Measurements from ENCODE around the gene ASIC4. TPM values are rescaled to one million over a fixed set of nuclear protein-coding genes. Genes with fewer than 3 reads are reported as not detected.

Gene ASIC4, protein sequence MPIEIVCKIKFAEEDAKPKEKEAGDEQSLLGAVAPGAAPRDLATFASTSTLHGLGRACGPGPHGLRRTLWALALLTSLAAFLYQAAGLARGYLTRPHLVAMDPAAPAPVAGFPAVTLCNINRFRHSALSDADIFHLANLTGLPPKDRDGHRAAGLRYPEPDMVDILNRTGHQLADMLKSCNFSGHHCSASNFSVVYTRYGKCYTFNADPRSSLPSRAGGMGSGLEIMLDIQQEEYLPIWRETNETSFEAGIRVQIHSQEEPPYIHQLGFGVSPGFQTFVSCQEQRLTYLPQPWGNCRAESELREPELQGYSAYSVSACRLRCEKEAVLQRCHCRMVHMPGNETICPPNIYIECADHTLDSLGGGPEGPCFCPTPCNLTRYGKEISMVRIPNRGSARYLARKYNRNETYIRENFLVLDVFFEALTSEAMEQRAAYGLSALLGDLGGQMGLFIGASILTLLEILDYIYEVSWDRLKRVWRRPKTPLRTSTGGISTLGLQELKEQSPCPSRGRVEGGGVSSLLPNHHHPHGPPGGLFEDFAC
- not detected in 2 replicates for total RNA-seq

DNA sequence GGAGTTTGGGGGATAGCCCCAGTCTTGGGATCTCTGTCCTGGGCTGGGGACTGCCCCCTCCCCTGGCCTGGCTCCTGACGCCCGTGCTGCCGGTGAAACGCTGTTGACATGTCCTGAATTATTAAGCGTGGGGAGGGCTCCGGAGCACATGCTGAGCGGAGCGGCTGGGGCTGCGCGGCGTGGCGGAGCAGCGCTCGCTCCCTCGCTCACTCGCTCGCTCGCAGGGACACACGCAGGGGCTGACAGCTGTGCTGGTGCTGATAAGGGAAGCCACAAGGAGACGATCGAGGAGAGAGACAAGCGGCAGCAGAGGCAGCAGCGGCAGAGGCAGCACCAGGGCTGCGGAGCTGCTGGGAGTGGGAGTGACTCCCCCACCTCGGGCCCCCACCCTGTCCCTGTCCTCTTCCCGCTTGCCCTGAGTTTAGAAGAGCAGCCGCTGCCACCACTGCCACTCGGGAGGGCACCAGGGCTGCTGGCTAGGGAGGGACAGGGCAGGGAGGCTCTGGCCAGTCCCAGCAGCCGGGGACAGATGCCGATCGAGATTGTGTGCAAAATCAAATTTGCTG lies at the start of gene ASIC4:
Gene ASIC4 (plus strand): TSS at position 287 of the 566 bp plus-strand sequence. CDS start 243 bp downstream, at position 530.
- H3K4me3 ChIP-seq (ENCODE audit: low read depth, low read length) = no peak within 1 kb of the TSS
- no peak for DNase-seq (ENCODE audit: low read depth)
- H3K27me3 ChIP-seq (ENCODE audit: control insufficient read depth, insufficient read depth, low read length) = peaks cover 84% of the 10 kb centered on the region
- H3K36me3 ChIP-seq (ENCODE audit: control insufficient read depth, insufficient read depth, low read length) = no peaks in the 10 kb centered on the region
- TF ChIP-seq, protein P1, sequence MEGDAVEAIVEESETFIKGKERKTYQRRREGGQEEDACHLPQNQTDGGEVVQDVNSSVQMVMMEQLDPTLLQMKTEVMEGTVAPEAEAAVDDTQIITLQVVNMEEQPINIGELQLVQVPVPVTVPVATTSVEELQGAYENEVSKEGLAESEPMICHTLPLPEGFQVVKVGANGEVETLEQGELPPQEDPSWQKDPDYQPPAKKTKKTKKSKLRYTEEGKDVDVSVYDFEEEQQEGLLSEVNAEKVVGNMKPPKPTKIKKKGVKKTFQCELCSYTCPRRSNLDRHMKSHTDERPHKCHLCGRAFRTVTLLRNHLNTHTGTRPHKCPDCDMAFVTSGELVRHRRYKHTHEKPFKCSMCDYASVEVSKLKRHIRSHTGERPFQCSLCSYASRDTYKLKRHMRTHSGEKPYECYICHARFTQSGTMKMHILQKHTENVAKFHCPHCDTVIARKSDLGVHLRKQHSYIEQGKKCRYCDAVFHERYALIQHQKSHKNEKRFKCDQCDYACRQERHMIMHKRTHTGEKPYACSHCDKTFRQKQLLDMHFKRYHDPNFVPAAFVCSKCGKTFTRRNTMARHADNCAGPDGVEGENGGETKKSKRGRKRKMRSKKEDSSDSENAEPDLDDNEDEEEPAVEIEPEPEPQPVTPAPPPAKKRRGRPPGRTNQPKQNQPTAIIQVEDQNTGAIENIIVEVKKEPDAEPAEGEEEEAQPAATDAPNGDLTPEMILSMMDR (IDR thresholded peaks at IDR 0.05; ENCODE audit: insufficient read depth, low read length, poor library complexity, severe bottlenecking) = no peak

DNA sequence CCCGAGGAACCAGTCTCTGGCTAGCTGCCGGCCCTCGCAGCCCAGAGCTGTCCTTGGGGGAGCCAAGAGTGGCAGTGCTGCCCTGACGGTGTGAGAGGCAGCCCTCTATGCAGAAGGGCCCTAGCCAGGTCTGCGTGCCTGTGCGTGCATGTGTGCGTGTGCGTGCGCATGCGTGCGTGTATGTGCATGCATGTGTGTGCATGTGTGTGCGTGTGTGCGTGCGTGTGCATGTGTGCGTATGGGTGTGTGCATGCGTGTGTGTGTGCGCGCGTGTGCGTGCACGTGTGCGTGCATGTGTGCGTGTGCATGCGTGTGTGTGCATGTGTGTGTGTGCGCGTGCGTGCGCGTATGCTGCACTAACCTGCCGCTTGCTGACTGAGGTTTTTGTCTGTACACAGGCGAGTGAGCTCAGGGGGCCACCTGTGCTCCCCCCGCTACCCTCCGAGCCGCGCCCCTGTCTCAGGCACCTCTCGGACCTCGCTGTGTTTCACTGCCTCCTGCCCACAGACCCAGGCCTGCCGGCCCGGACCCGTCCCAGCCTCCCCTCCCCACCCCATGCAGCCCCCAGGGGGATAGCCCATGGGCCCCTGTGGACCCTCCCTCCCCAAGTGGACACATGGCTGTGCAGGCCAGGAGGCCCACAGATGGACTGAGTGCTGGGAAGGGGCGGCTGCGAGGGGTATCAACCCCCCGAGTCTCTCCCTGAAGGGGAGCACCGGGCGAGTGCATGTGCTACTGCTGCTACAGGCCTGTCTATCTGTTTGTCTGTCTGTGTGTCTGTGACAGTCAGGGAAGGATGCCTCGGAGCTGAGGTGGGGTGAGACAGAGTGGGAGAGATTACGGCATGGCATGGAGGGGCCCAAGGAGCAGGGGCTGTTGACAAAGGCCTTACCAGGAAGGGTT lies 48.4 kb upstream of the ASIC4 start:
- Histone ChIP-seq H3K27me3 (ENCODE audit: control insufficient read depth, insufficient read depth, low read length) (no peaks in the 10 kb centered on the region), H3K36me3 (ENCODE audit: control insufficient read depth, insufficient read depth, low read length) (peaks cover 5% of the 10 kb centered on the region), H3K4me3 (ENCODE audit: low read depth, low read length) (no peak overlapping the region)
- no peak for DNase-seq (ENCODE audit: low read depth)
- TF ChIP-seq, protein P1 (IDR thresholded peaks at IDR 0.05; ENCODE audit: insufficient read depth, low read length, poor library complexity, severe bottlenecking) = no peak

DNA sequence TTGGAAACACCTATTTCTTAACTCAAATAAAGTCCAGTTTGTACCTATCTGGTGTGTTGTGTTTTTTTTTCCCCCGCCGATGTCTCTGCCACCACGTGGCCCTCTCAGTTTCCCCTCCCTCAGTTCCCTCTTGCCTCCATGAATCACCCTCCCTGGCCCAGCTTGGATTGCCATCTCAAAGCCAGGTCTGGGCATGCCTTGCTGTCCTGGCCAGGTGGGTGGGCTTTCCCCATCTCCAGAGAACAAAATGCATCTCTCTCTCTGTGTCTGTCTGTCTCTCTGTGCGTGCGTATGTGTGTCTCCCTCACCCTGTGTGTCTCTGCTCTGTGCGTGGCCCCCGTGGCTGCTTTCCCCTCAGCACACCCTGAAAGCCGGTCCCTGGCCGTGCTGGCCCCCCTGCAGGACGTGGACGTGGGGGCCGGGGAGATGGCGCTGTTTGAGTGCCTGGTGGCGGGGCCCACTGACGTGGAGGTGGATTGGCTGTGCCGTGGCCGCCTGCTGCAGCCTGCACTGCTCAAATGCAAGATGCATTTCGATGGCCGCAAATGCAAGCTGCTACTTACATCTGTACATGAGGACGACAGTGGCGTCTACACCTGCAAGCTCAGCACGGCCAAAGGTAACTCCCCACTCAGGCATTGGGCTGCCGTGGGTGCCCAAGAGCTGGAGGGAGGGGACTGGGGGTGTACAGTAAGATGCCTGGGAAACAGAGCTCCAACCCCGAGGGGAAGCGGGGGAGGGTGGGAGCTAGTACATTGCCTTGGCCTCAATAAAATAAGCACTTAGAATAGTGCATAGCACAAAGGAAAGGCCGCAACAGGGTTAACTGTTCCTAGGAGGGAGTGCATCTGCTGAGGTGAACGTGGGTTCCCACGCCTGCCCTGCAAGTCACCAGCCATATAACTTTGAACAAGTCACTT lies 47.2 kb upstream of the ASIC4 start:
- peaks cover 5% of the 10 kb centered on the region for H3K36me3 ChIP-seq (ENCODE audit: control insufficient read depth, insufficient read depth, low read length)
- DNase-seq (ENCODE audit: low read depth) = no peak
- TF ChIP-seq, protein P1 (IDR thresholded peaks at IDR 0.05; ENCODE audit: insufficient read depth, low read length, poor library complexity, severe bottlenecking) = no peak
- H3K27me3 ChIP-seq (ENCODE audit: control insufficient read depth, insufficient read depth, low read length) = no peaks in the 10 kb centered on the region
- no peak overlapping the region for H3K4me3 ChIP-seq (ENCODE audit: low read depth, low read length)

DNA sequence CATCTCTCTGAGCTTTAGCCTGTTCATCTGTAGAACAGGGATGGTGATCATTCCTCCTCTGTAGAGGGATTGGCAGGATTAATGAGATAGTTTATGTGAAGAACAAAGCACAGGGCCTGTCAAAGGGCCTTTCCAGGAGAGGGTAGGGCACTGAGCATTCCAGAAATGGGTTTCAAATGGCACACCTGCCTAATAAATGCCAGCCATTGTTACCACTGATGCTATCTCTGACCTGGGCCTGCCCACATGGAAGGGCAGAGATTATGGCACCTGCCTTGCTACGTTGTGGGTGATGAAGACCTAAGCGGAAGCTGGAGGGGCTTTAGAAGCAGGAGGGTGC lies 46.6 kb upstream of the ASIC4 start:
- TF ChIP-seq, protein P1 (IDR thresholded peaks at IDR 0.05; ENCODE audit: insufficient read depth, low read length, poor library complexity, severe bottlenecking) = no peak
- Histone ChIP-seq H3K27me3 (ENCODE audit: control insufficient read depth, insufficient read depth, low read length) (no peaks in the 10 kb centered on the region), H3K4me3 (ENCODE audit: low read depth, low read length) (no peak overlapping the region), H3K36me3 (ENCODE audit: control insufficient read depth, insufficient read depth, low read length) (peaks cover 3% of the 10 kb centered on the region)
- no peak for DNase-seq (ENCODE audit: low read depth)

Measured in kidney epithelial cell (primary cell).